Medulla oblongata (tissue), 1 donor: Measurements from ENCODE around the gene PGBD5.

ENCODE experiments used
- DNase-seq: peaks from one replicate; pipeline ENCODE4 v3.0.0-alpha.2; 2015; ENCODE audit errors: extremely low spot score

PGBD5 gene

DNA sequence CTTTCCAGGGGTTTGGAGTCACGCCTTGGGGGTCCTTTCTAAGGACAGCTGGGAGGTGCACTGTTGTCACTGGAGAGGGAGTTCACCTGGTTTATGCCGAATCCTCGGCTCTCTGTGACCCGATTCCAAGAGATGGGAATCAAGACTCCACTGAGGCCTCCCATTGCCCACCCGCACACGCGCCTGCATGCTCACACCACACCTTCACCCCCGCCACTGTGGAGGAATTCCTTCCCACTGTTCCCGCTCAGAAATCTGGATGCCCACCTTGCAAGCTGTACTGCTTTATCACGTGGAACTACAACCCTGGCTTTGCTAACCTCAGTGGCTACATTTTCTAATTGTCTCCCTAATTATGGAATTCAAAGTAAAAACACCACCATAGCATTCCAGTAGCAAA, 29.2 kb downstream of the PGBD5 start:
- DNase-seq, result no peak

DNA sequence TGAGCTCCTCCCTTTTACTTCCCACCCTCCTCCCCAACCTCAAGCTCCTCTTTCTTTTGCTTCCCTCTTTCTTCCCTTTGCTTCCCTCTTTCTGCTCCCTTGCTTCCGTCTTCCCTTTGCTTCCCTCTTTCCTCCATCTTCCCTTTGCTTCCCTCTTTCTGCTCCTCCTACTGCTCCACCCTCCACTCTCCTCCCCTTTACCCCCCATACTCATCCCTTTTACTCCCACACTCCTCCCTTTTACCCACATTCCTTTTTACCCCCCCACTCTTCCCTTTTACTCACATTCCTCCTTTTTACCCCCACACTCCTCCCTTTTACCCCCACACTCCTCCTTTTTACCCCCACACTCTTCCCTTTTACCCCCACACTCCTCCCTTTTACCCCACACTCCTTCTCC, 30.2 kb downstream of the PGBD5 start:
- DNase-seq, result no peak

DNA sequence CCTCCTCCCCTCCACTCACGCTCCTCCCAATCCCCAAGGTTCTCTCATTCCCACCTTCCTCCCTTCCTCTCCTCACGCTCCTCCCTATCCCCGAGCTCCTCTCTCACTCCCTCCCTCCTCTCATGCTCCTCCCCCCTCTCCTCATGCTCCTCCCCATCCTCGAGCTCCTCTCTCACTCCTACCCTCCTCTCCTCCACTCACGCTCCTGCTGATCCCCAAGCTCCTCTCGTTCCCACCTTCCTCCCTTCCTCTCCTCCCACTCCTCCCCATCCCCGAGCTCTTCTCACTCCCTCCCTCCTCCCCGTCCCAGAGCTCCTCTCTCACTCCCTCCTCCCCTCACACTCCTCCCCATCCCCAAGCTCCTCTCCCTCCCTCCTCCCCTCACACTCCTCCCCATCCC, 31.4 kb downstream of the PGBD5 start:
- DNase-seq, result no peak

DNA sequence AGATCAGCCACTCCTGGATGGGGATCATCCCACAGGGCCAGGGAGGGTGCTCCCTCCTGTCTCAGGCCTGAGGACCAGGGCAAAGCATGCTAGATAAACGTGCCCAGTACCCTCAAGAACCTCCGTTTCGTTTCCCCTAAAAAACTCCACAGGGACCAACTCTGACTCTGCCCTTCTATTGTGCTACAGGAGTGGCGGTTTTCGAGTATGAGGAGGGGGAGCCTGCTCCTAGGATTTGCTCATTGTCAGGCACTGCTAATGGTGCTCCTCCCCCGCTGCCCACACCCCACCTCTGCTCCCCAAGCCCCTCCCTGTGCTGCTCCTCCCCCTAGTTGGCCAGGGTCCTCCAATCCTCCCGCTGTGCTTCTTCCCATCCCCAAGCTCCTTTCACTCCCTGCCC, 32.0 kb downstream of the PGBD5 start:
- DNase-seq, result no peak

DNA sequence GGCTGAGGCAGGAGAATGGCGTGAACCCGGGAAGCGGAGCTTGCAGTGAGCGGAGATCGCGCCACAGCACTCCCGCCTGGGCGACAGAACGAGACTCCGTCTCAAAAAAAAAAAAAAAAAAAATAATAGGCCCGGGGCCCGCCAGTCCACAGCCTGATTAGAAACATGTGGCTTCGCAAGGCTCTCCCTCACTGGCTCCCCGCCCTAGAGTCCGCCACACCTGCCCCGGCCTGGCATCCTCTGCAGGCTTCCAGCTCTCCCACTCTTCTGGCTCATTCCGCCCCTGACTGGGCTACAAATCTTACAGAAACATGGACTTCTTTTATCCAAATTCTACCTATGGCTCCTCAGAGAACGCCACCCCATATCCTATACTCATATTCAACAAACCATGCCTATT, 32.4 kb downstream of the PGBD5 start:
- no peak for DNase-seq

DNA sequence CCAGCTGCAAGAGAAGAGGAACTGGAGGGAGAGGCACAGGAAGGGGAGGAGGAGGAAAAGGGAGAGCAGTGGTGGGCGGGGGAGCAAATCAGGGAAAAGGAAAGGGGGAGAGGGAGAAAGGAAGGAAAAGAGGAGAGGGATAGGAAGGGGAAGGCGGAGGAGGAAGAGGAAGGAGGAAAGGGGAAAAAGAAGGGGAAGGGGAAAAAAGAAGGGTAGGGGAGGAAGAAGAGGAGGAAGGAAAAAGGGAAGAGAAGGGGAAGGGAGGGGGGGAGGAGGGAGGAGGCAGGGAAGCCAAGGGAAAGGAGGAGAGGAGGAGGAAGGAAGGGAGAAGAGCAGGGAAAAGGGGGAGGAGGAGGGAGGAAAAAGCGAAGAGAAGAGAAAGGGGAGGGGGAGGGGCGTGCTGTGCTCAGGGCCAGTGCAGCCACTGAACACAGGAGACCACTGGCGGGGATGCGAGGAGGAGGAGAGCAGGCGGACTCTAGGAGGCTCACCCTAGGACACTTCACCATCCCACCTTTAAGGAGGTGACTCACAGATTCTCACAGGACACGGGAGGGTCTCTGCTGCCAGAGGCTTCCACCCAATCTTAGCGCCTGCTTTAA, 33.1 kb downstream of the PGBD5 start:
- DNase-seq, result no peak

DNA sequence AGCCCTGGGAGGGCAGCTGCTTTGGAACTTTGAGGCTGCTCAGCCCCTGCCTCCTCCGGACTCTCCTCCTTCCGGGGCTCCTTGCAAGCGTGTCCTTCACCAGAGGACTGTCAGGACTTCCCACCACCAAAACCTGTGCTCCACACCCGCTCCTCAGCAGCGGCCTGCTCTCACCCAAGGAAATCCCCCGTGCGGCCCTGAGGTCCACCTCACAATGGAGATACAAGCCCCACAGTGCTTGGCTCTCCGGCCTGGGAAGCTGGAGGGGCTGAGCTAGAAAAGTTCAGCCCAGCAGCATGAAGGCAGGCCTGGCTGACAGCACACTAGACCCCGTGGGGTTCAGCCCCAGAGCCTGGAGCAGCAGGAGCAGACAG, 33.6 kb downstream of the PGBD5 start:
- no peak for DNase-seq

DNA sequence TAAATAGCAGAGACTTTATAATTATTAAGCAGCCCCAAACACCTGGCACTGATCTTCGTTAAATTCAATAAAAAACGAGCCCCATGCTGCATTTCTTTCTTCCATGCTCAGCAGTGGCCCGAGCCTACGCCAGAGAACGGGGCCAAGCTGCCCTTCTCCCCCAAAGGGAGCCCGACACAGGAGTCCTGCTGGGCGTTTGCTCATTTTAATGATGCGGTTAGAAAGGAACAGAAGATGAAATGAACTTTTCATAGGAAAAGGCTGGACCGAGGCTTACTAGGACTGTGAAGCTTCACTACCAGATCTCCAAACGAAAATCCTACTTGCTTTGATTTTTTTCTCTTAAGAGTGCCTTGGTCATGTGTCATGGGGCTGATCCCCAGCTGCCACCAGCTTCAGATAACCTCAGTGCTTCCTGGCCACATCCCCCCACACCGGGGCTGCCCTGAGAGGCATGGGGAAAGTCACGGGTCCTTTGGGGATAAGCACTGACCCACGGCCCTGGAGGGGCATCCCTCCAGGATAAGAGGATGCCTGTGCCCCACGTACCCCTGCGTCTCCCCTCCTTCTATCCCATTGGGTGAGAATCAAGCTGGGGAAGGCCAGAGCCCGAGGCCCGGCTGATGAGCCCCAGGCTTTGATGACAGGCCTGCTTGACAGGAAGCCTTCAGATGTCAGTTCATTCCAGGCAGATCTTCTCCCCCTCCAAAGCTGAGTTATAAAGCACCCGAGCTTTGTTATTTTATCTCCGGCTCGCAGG, 34.2 kb downstream of the PGBD5 start:
- no peak for DNase-seq

DNA sequence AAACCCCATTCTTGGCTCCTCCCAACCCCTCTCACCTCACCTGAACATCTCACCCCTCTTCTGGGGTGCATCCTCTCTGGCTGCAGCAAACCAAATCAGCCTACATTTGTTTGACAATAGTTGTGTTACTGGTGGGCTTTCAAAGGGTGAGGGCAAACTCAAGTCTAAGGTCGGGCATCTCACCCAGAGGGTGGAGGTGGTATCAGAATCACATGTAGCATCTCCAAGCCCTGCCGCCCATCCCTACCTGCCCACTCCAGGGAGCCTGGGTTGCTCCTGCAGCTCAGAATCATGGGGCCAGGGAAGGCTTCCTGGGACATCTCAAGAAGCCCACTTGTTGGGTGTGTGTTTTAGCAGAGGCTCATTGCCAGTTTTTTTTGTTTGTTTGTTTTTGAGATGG, 35.8 kb downstream of the PGBD5 start:
- no peak for DNase-seq

DNA sequence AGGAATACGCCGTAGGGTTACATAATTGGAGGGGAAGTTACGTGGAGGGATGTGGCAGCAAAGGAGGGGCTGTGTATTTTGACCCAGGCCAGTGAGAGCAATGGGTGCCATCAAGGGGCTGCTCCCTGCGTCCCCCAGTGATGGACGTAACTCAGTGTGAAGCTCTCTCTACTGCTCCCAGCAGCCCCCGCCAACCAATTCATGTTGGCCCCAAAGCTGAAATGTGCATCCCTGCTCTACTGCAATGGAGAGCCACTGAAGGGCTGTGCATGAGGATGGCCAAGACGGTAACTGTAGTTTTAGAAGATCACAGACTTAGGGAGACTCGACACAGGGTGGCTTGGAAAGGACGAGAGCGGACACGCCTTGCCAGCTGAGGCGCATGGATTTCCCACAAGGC, 38.3 kb downstream of the PGBD5 start:
- no peak for DNase-seq

DNA sequence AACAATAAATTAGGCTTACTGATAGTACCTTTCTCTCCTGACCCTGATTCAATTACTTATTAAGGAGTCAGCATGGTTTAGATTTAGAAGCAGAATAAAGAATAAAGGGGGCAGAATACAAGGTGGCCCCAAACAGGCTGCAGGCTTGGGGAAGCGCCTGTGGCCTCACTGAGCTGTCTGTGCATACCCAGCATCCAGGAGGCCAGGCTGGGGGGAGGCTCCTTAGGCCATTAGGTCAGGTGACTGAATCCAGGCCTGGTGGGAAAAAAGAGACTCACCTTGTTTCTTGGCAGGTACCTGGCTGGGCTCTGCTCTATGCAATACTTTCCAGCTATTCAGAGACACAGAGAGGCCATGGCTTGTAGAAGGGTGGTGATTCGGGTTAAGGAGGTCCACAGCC, 38.8 kb downstream of the PGBD5 start:
- no peak for DNase-seq

DNA sequence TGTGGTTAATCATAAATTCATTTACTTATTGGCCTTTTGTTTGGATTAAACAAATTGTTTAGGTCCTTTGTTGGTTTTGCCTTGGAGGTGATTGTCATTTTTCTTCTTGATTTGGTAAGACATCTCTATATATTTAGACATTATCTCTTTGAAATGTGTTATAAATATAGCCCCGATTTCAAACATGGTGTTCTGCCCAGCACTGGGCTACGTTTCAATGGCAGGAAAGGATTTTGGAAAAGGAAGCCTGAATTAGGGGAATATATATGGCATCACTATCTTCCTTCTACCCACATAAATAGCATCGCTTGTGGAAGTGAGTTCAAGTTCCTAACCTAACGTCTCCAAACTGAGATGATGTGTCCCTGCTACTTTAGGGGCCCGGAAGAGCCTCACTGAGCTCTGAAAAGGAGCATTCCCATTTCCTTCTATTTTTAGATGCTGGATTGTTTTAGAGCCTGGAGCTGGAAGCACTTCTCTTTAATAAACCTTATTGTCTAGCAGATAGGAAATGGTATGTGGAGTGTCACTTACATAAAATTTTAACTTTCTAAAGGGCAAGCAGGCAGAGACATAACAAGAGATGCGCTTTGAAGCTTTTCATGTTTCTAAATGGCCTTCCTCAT, 39.4 kb downstream of the PGBD5 start:
- DNase-seq, result no peak

DNA sequence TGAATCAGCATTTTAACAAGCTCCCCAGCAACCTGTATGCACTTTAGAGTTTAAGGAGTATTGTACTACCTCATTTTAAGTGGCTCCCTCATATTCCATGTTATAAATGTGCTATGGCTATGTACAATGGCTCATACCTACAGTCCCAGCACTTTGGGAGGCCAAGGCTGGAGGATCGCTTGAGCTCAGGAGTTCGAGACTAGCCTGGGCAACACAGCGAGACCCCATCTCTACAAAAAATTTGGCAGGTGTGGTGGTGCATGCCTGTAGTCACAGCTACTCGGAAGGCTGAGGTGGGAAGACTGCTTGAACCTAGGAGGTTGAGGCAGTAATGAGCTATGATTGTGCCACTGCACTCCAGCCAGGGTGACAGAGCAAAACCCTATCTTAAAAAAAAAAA, 40.2 kb downstream of the PGBD5 start:
- no peak for DNase-seq

DNA sequence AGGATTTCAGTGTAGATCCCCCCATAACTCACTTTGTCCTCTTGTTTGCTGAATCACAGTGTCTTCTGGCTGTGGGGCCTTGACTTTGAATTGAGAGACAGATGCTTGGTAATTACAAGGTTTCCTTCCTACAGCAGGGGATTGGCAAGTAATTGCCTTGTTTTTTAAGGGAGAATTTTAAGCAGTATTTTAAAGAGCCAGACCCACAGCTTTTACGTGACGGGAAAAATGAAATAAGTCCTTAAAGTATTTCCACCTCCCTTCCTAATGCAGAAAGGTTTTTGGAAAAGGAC, 41.0 kb downstream of the PGBD5 start:
- no peak for DNase-seq

DNA sequence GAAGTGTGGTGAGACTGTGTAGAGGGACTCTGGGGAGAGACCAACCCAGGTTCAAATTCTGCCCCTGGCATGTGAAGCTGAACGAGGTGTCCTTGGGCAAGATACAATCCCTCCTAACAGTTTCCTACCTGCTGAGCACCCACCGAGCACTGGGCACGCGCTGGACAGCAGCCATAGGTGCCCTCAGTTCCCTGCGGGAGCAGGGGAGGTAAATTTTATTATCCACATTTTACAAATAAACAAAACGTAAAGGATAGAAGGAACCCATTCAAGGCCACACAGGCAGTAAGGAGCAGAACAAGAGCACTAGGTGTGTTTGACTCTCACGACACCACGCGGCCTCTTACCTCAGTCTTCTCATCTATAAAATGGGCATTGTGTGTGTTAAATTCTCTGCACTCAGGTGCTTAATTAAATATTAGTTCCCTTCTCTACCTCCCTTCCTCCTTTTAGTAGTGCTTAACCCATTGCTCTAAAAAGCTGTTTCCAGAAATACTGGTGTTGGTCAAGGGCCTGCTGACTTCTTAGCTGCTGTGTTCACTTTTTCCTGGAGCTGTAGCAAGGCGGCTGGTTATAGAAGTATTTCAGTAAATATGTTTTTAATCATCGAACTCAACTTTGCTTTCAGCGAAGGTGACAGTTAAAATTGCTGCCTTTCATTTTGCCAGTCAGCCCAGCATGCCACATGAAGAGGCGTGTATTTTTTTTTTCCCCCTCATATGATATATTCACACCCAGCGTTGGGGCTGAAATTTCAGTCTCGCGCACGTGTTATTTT, 41.6 kb downstream of the PGBD5 start:
- DNase-seq, result no peak

DNA sequence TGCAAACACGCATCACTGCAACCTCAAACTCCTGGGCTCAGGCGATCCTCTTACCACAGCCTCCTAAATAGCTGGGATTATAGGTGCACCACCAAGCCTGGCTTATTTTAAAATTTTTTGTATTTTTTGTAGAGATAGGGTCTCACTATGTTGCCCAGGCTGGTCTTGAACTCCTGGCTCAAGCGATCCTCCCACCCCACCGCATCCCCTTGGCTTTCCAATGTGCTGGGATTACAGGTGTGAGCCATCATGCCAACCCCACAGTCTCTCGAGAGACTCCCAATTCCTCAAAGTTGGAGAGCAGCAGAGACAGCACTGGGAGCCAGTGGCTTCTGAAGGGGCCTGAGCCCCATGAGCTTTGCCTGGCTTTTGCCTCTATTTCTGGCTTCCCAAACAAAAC, 42.7 kb downstream of the PGBD5 start:
- DNase-seq, result no peak

DNA sequence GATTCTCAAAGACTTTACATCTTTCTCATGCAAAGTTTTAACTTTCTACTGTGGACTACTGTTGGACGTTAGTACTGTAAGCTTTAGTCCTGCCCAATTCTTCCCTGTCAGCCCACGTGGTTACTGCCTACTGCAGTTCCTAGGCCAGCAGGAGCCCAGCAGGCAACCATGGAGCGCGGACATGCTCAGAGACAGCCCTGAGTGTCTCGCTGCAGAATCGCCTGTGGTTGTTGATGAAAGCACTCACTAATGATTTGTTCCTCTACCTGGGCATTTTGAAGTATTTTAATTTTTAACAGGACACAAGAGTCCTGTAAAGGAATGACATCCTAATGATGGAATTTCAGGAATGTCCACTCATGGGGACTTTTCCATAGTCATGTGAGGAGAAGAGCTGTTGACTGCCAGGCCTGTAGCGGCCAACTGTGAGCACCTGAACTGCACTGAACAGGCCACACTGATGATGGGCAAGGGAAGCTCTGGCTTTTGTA, 44.1 kb downstream of the PGBD5 start:
- DNase-seq, result no peak

DNA sequence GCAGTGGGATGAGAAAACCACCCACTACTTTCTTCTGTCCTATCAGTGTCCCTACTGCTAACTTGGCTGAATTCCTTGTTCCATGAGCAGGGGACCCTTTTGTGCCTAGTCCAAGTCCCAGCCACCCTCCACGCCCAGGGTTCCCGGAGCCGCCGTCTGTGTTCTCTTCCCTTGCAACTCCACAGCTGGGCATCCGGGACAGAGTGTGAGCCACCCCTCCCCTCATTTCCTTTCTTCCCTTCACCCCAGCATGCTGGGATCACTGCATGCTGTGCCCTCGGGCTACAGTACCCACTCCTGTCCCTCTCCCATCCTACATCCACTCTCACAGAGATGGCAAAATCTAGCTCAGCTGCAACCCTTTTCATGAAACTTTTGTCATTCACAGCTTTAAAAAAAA, 44.5 kb downstream of the PGBD5 start:
- no peak for DNase-seq

DNA sequence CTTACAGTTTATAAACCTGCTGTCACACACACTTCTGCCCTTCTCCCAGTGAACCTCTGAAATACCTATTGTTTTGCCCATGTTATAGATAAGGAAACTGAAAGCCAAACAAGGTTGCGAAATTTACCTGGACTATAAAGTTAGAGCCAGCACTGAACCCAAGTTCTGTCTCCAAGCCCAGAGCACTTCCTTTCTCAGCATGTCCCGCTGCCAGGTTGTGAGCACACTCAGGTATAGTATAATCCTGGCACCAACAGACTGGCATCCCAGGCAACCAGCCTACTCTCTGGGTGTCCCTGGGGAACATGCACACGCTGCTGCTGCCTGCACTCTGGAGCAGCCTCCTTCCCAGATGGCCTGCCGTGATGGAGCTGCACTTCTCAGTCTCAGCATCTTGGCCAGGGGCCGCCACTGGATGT, 45.1 kb downstream of the PGBD5 start:
- no peak for DNase-seq

DNA sequence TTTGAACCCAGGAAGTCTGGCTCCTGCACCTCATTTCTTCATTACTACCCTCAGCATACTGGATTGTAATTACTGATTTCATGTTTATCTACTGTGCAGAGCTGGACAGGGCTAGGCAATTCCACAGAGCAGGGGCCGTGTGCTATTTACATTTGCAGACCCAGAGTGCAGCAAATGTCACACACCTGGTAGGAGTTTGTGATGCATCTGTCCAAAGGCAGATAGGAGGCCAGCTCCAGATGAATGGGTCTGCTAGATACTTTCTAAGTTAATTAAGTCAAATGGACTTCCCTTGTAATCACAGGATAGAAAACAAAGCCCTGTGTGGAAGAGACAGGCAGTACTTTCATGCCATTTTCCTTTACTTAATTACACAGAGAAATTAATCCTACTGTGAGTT, 46.2 kb downstream of the PGBD5 start:
- DNase-seq, result no peak

DNA sequence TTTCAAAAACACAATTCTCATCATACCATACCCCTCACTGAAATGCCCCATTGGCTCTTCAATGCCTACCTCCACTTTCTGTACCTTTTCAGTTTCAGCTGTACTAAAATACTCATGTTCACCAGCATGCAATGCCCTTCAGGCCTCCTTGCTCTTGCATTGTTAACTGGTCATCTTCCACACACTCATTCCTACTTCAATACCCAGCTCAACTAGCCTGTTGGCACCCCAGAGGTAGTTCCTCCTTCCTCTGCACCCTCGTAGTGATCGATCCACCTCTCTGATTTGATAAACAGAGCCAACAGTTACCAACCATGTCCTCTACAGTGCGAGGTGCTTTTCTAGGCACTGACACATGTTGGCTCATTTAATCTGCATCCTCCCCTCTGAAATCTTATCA, 46.7 kb downstream of the PGBD5 start:
- no peak for DNase-seq

DNA sequence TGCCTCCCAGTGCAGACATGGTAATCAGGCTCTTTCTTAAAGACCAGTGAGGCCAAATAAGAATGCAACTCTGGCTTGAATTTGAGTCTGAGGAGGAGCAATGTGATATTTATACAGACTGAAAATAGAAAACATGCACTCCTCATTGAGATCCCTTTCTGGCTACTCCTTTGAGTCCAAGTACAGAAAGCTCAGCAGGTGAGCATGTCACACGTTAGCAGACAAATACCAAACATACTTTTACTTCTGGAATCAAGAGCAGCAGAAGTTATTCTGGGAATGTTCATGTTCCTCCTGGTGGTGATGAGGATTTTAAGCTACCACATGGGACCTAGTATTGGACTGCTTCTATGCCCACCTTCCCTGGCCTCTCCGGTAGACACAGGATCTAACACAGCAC, 48.3 kb downstream of the PGBD5 start:
- DNase-seq, result no peak

DNA sequence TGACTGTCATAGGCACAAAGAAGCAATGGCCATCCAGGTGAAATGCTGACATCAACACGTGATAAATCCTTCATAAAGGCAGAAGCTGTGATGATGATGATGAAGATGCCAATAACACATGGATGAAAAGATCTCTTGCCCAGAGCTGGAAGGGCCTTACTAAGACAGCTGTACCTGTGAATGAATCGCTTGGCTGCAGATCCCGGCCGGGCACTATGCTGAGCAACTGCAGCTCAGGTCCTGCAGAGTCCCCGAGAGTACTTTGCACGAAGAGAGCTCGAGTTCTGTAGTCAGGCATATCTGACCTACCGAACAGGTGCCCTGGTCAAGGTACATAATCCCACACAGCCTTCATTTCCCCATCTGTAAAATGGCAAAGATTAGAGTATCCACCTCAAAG, 48.8 kb downstream of the PGBD5 start:
- DNase-seq, result no peak
